Measurements from ENCODE around the gene PNMA8B.
A peak's percentile ranks its signal among the peaks of the same experiment; 100 is the strongest.

The PNMA8B gene

DNA sequence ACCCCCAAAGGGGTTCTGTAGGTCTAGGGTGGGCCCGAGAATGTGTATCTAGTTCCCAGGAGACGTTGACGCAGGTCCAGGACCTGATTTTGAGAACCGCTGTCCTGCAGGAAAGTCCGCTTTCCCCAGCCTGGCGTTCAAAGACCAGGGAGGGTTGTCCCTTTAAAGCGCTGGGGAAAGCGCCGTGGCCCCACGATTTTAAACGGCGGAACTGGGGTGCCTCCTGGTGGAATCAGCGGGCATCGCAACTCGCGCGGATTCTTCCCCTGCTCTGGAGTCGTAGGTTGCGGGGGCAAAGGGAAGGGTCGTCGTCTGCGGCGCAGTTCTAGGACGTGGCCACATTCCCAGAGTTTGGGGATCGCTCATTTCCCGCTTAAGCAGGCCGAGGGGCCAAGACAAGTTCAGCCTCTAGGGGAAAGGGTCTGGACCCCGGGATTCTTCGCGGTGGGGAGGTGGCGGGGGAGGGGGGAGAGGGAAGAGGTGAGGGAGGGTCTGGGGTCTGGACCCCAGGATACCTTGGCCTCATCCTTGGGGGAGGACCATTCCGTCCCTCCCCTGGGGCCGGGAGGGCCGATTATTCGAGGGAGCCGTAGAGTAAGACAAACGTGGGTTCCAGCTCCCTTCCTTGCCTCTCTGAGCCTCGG lies 7.7 kb downstream of the PNMA8B start:
- DNase-seq, result peak in 49 of 56 donors; percentile 14 to 89 (median 63)

- DNase-seq, result no peak
Observed at GRCh38 chr19:46487178-46487801, 8.4 kb downstream of the PNMA8B start.

- no peak for DNase-seq
Observed at GRCh38 chr19:46486358-46486757, 9.3 kb downstream of the PNMA8B start.

DNA sequence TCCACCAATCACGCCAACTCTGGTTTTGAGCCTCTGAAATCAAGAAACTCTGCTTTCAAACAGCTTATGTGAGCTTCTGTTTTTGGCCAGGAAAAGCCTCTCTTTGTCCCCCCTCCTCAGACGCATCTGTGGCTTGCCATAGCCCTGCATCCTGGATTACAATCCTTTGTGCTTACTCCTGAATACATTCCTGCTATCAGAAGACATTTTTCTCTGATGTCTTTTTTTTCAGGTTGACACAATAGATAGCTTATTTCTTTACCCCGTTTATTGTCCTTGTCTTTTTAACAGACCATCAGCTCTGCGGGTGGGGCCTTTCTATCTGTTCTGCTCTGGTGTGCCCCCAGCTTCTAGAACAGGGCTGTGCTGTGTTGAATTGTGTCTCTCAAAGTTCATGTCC lies 11.0 kb downstream of the PNMA8B start:
- no peak for DNase-seq

DNA sequence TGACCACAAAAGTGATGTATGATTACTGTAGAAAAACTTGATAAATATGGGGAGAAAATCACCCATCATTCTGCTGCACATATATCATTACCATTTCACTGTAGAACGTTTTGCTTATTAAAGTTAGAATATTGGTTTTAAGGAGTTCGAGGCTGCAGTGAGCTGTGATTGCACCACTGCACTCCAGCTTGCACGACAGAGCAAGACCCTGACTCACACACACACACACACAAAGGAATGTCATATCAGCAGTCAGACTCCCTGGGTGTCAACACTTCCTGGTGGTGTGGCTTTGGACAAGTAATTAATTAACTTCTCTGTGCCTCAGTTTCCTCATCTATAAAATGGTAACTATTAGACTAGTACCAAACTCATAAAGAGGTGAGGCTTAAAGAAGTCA lies 13.0 kb downstream of the PNMA8B start:
- DNase-seq, result no peak

DNA sequence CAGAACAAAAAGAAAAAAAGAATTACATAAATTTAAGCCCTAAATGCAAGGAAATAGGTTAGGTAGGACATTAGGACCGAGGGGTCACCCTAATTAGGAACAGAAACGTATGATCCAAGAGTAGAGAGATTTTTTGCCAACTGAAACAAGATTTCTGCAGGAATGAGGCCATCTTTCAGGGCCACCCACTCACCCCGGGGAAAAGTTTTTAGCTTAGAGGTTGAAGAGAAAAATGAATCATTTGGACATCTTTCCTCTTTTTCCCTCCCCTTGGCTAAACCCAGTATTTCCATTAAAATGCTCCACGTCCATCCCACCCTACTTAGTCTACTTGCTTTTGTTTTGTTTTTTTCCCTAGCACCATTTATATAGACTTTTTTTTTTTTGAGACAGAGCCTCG lies 13.7 kb downstream of the PNMA8B start:
- no peak for DNase-seq

DNA sequence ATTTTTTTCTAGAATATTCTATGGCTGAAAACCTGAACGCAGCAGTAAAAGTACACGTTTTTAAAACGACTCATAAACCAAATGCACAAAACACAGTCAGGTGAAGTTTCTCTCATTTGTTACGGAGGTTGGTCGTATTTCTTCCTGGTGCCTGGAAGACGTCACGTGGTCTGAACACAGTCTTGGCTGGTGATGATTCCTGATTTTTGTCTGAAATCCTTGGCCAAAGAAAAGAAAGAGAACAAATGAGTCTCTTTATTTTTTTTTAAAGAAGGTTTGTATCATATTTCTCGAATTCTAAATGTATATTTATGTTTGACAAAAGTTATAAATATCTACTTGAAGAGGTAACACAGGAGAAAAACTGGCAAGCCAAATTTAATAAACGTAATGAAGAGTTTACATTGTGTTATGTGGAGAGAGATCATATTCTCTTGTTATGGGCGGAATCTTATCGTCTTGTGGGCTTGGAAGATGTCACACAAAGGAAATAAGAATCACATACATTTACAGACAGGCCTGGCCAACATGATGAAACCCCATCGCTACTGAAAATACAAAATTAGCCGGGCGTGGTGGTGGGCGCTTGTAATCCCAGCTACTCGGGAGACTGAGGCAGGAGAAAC lies 14.3 kb downstream of the PNMA8B start:
- DNase-seq, result peak in 1 of 56 donors; percentile 22

DNA sequence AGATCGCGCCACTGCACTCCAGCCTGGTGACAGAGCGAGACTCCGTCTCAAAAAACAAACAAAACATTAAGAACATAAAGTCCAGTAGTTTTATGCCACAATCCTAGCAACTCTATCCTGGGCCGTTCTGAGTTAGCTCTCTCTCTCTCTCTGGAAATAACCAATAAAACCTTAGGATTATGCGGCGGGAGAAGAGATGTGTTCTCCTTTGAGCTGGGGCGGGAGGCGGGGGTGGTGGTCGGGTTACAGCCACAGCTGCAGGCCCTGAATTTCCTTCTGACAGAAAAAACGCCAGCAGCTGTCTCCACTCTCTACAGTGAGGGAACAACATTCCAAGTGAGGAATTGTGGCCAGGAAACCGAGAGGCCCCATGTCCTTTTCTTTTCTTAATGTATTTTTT lies 15.3 kb downstream of the PNMA8B start:
- no peak for DNase-seq

- peak in 35 of 56 donors; percentile 15 to 85 (median 54) for DNase-seq
Observed at GRCh38 chr19:46478356-46478986, 17.2 kb downstream of the PNMA8B start.

- no peak for DNase-seq
Observed at GRCh38 chr19:46475986-46476385, 19.7 kb downstream of the PNMA8B start.

- DNase-seq, result no peak
Observed at GRCh38 chr19:46474211-46474610, 21.5 kb downstream of the PNMA8B start.

GRCh38 chr19:46472592-46472991 lies 23.1 kb downstream of the PNMA8B start:
- DNase-seq, result no peak

DNA sequence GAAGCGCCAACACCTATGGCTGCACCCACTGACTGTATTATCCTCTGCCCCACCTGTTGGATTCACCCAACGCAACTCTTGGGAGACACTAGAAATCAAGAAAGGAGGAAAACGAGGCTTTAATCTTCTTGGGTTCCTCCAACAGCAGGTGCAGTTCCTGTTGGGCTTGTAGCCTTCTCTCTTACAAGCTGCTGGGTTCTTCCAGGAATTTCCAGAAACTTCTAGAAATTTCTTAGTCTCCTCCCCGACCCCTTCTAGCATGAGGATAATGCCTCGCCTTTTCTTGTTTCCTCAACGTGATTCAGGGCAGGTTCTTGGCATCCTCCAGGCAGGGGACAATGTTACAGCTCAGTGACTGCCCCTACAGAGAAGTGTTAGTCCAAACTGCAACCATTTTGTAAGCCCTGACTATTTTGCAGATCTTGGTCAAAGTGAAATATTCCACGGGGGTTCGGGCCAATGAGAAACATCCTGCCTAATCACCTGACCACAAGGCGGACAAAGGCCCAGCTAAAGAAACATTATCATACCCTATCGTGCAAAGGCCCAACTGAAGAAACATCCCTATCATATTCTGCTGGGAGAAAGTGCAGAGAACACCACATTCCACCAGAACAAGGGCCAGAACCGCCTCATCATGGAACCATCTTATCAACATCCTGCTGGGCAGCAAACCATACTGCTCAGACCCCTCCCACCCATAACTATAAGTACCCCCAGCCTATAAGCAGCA lies 23.7 kb downstream of the PNMA8B start:
- peak in 2 of 56 donors; percentile 38 to 53 for DNase-seq

GRCh38 chr19:46471116-46471733 lies 24.4 kb downstream of the PNMA8B start, which contains the start of gene PNMA8A:
Gene PNMA8A (minus strand): TSS chr19:46471563. CDS start chr19:46471035, 528 bp downstream.
- peak in 55 of 56 donors; percentile 22 to 91 (median 72) for DNase-seq

GRCh38 chr19:46470376-46470775 lies 25.3 kb downstream of the PNMA8B start:
- DNase-seq, result no peak

GRCh38 chr19:46469541-46470185 lies 26.0 kb downstream of the PNMA8B start:
- DNase-seq, result no peak

GRCh38 chr19:46466536-46467196 lies 29.0 kb downstream of the PNMA8B start:
- DNase-seq, result peak in 1 of 56 donors; percentile 20

GRCh38 chr19:46463516-46463915 lies 32.2 kb downstream of the PNMA8B start:
- no peak for DNase-seq

GRCh38 chr19:46461537-46461936 lies 34.1 kb downstream of the PNMA8B start:
- DNase-seq, result no peak

DNA sequence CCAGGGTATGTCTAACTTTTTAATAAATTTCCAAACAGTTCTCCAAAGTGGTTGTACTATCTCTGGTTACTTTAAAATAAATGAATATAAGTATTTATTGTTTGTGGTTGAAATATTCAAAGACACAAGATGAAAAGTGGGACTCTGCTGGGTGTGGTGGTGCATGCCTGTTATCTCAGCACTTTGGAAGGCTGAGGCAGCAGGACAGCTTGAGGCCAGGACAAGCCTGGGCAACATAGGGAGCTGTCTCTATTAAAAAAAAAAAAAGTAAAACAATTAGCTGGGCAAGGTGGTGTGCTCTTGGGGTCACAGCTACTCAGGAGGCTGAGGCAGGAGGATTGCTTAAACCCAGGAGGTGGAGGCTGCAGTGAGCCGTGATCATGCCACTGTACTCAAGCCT lies 34.7 kb downstream of the PNMA8B start:
- no peak for DNase-seq

Measured in nucleus accumbens (tissue), 56 donors.